IPS DF 6.9 (cell line): ENCODE results near the gene RIN3.
"Not testable (repeated sequence)": the region's sequence is repeated elsewhere in the genome, so short reads cannot be mapped to it uniquely, and the experiment has no call there.

Source experiments
- DNase-seq: peaks from one replicate; pipeline ENCODE4 v3.0.0-alpha.2; 2013; ENCODE audit warnings: low read depth, low spot score
- H3K27ac ChIP-seq: one replicate; pipeline ENCODE4 v1.5.1; 2013; ENCODE audit warnings: low read length, control low read depth
- H3K27me3 ChIP-seq: 2 replicates; pipeline ENCODE4 v1.6.1; 2013; ENCODE audit warnings: mild to moderate bottlenecking, low read length; ENCODE audit not compliant: control insufficient read depth, insufficient read depth
- H3K36me3 ChIP-seq: 2 replicates; pipeline ENCODE4 v1.6.1; 2013; ENCODE audit warnings: low read length; ENCODE audit not compliant: control insufficient read depth, insufficient read depth
- H3K4me1 ChIP-seq: 2 replicates; pipeline ENCODE4 v1.6.1; 2013; ENCODE audit warnings: low read length; ENCODE audit not compliant: control insufficient read depth, insufficient read depth
- H3K4me3 ChIP-seq: 2 replicates; pipeline ENCODE4 v1.5.1; 2013; ENCODE audit warnings: mild to moderate bottlenecking, low read length
- H3K9me3 ChIP-seq: 2 replicates; pipeline ENCODE4 v1.6.1; 2013; ENCODE audit warnings: low read length, inconsistent platforms; ENCODE audit not compliant: control insufficient read depth, insufficient read depth
- WGBS: extraction: QIAGEN DNeasy Blood & Tissue Kit; methylation state at CpG from one replicate; pipeline ENCODE4 v1.1.7; 2013; ENCODE audit warnings: mixed read lengths, missing lambda C conversion rate; ENCODE audit not compliant: insufficient read length, insufficient coverage; 5-methylcytosine and 5-hydroxymethylcytosine counted together

Gene RIN3

DNA sequence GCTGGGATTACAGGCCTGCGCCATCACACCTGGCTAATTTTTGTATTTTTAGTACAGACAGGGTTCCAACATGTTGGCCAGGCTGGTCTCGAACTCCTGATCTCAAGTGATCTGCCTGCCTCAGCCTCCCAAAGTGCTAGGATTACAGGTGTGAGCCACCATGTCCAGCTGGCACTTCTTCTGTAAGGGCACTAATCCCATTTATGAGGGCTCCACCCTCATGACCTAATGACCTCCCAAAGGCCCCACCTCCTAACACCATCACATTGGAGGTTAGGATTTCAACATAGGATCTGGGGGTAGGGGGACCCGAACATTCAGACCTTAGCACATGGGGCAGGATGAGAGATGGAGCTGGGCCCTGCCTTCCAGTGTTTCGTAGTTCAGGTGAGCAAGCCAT is 166.7 kb downstream of the RIN3 start:
- H3K9me3 ChIP-seq, H3K36me3 ChIP-seq, H3K4me3 ChIP-seq, H3K27ac ChIP-seq, H3K27me3 ChIP-seq, H3K4me1 ChIP-seq, DNase-seq: not testable (repeated sequence)
- WGBS = no CpG with 5 or more reads among the region's 4 CpGs

DNA sequence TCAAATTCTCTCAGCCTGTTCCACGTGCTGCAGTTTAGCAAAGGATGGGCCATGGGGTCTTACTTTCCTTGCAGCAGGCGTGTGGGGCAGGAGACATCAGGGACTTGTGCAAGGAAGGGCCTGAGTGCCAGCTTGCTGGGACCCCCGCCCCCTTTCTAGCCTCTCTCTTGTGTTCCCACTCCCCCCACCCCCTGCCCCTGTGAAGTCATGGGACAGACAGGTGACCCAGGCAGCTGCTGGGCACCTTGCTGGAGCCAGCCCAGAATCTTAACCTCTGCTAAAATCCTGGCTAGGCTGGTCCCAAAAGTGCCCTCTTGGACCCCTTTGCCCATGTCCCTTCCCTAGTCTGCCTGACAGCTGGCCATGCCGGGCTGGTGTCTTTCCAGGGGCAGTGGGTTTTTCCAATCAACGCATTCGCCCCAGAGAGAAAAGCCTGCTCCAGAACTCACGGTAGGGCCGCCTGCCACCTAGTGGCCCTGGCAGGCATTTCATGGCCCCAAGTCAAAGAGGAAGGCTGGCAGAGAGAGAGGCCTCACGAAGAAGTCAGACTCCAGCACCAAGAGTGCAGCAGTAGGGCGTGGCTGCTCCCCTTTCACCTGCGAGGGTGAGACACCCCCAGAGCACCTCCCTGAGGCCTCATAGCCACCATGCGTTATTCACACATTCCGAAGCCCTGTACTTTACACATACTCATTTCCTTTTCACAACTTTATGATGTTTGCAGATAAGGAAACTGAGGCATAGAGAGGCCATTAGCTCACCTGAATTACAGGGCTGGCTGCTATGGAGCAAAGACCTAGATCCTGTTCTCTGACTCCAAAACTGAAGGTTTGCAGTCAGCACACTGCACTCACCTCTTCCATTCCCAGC is 167.4 kb downstream of the RIN3 start:
- no peaks in the 10 kb centered on the region for H3K27me3 ChIP-seq
- DNase-seq = no peak
- H3K4me3 ChIP-seq = no peak overlapping the region
- H3K4me1 ChIP-seq = peaks cover 2% of the 10 kb centered on the region; the same call in 1 of the 2 replicates
- no CpG with 5 or more reads among the region's 13 CpGs for WGBS
- H3K9me3 ChIP-seq = no peaks in the 10 kb centered on the region
- H3K27ac ChIP-seq = no peak overlapping the region
- no peaks in the 10 kb centered on the region for H3K36me3 ChIP-seq

DNA sequence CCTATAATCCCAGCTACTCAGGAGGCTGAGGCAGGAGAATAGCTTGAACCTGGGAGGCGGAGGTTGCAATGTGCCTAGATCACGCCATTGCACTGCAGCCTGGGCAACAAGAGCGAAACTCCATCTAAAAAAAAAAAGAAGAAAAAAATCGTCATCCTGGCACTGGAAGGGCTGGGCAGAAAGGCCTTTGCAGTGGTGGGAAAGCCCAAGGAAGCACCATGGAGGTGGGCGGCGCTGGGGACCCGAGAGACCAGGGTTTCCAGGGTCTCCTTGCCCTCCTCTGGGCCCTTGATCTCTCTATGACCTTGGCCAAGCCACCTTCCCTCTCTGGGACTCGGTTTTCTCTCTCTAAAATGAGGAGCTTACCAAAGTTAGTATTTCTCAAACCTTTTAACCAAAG is 169.5 kb downstream of the RIN3 start:
- no CpG with 5 or more reads among the region's 8 CpGs for WGBS

DNA sequence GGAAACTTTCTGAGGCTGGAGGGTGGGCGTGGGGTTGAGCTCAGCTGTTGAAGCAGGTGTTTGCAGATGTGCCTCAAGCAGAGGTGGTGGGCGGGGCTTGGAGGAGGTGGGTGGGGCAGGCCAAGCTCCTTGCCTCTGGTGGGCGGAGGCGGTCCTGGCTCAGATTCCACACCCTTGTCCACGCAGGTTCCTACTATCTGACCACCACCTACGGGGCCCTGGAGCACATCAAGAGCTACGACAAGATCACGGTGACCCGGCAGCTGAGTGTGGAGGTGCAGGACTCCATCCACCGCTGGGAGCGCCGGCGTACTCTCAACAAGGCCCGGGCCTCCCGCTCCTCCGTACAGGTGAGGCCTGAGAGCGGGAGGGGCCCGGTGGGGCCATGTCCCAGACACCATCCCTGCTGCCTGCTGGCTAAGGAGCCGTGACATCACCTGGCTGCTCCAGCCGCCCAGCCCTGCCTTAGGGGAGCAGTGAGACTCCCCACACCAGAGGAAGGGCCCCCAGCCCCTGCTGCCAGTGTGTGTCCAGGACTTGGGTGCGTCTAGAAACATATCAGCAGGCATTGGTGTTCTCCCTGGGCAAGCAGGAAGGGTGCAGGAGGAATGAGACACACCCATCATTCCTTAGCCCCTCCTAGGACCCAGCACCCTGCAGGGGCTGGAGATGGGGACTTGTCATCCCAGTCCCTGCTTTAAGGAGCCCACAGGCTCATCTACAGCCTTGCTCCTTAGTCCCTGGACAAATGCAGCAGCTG is 171.4 kb downstream of the RIN3 start:
- H3K4me3 ChIP-seq = no peak overlapping the region
- no peaks in the 10 kb centered on the region; the same call in 1 of the 2 replicates for H3K36me3 ChIP-seq
- DNase-seq = no peak
- H3K27ac ChIP-seq = no peak overlapping the region
- H3K27me3 ChIP-seq = peaks cover 8% of the 10 kb centered on the region; the same call in 1 of the 2 replicates
- no peaks in the 10 kb centered on the region for H3K9me3 ChIP-seq
- no CpG with 5 or more reads among the region's 21 CpGs for WGBS
- H3K4me1 ChIP-seq = peaks cover 7% of the 10 kb centered on the region

More for the DNA sequence above, 169.5 kb downstream of the RIN3 start:
- Histone ChIP-seq H3K4me3 (no peak overlapping the region), H3K36me3 (no peaks in the 10 kb centered on the region; the same call in 1 of the 2 replicates), H3K27me3 (peaks cover 8% of the 10 kb centered on the region; the same call in 1 of the 2 replicates), H3K4me1 (peaks cover 7% of the 10 kb centered on the region), H3K27ac (no peak overlapping the region), H3K9me3 (no peaks in the 10 kb centered on the region)
- no peak for DNase-seq

DNA sequence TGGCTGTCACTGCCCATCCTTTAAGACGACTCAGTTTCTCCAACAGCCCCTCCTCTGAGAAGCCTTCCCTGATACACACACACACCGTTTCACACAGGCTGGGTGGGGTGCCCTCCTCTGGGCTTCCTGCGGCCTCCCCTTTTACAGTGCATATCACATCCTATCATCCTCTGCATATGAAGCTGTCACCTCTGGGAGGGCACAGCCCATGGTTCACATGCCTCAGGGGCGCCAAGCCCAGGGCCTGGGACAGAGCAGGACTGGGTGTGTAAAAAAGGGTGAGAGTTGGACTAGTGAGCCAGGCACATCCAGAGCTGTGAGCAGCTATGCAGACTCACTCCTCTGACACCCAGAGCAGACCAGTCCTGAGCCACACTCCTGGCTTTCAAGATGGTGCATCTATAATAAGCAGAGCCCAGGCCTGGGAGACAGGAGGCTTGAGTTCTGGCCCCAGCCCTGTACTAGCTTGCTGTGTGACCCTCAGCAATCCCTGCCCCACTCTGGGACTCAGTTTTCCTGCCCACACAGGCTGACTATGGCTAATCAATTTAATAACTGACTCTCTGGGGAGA is 172.3 kb downstream of the RIN3 start:
- DNase-seq = no peak
- H3K27ac ChIP-seq = no peak overlapping the region
- no peaks in the 10 kb centered on the region; the same call in 1 of the 2 replicates for H3K36me3 ChIP-seq
- no CpG with 5 or more reads among the region's 4 CpGs for WGBS
- peaks cover 8% of the 10 kb centered on the region; the same call in 1 of the 2 replicates for H3K27me3 ChIP-seq
- no peak overlapping the region for H3K4me3 ChIP-seq
- H3K4me1 ChIP-seq = peaks cover 7% of the 10 kb centered on the region
- H3K9me3 ChIP-seq = no peaks in the 10 kb centered on the region

DNA sequence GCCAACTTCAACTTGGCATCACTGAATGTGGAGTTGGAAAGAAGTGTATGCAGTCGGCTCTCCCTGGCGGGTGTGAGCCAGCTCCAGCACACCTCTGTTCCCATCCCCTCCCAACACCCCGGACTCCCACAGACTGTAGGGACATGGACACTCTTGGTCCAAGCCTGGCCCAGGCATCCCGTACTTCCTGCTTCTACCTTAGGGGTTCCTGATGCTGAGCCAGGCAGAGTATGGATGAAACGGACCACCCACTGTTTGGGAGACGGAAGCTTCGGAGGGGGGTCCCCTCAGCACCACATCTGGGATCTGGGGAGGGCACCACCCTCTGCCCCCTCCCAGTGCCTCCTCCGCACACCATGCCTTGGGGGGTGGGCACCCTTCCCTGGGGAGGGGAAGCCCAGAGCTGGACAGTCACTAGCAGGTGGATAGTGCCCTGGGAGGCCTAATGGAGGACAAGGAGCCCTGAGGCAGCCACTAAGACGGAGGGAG is 172.9 kb downstream of the RIN3 start:
- Histone ChIP-seq H3K9me3 (no peaks in the 10 kb centered on the region), H3K4me3 (no peak overlapping the region), H3K36me3 (no peaks in the 10 kb centered on the region; the same call in 1 of the 2 replicates), H3K4me1 (peaks cover 5% of the 10 kb centered on the region), H3K27me3 (peaks cover 8% of the 10 kb centered on the region; the same call in 1 of the 2 replicates), H3K27ac (no peak overlapping the region)
- no CpG with 5 or more reads among the region's 9 CpGs for WGBS
- no peak for DNase-seq

GRCh38 chr14:92686900-92687427 is 173.4 kb downstream of the RIN3 start:
- Histone ChIP-seq H3K9me3 (no peaks in the 10 kb centered on the region), H3K36me3 (no peaks in the 10 kb centered on the region; the same call in 1 of the 2 replicates), H3K4me1 (peaks cover 5% of the 10 kb centered on the region), H3K27me3 (peaks cover 8% of the 10 kb centered on the region; the same call in 1 of the 2 replicates), H3K4me3 (peak overlapping the region; percentile 43; the same call in 1 of the 2 replicates), H3K27ac (no peak overlapping the region)
- no peak for DNase-seq
- no CpG with 5 or more reads among the region's 45 CpGs for WGBS

DNA sequence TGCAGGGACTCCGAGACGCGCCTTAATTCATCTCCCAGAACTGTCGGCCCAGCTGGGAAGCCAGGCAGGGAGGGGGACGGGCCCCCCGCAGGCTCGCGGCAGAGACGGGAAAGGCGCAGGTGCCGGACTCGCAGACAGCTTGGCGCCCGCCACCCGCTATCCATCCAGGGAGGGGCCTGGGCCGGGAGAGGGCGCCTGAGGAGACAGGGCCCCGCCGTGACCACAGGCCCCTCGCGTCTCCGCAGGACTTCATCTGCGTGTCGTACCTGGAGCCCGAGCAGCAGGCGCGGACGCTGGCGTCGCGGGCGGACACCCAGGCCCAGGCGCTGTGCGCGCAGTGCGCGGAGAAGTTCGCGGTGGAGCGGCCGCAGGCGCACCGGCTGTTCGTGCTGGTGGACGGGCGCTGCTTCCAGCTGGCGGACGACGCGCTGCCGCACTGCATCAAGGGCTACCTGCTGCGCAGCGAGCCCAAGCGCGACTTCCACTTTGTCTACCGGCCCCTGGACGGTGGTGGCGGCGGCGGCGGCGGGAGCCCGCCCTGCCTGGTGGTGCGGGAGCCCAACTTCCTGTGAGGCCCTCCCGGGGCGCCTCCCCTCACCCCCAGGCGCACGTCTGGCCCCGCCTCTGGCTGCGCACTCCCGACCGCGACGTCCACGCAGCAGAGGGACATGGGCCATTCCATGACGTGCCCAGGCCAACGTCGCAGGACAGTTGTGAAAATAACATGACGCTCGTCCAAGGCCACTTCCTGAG is 174.3 kb downstream of the RIN3 start:
- H3K4me1 ChIP-seq = peaks cover 5% of the 10 kb centered on the region
- no CpG with 5 or more reads among the region's 80 CpGs for WGBS
- DNase-seq = no peak
- no peaks in the 10 kb centered on the region; the same call in 1 of the 2 replicates for H3K36me3 ChIP-seq
- no peaks in the 10 kb centered on the region for H3K9me3 ChIP-seq
- H3K4me3 ChIP-seq = peak overlapping the region; percentile 43; the same call in 1 of the 2 replicates
- no peak overlapping the region for H3K27ac ChIP-seq
- peaks cover 8% of the 10 kb centered on the region; the same call in 1 of the 2 replicates for H3K27me3 ChIP-seq

- H3K27ac ChIP-seq = no peak overlapping the region
- no peak for DNase-seq
Measured at GRCh38 chr14:92688434-92689375, 175.1 kb downstream of the RIN3 start.

More at GRCh38 chr14:92688434-92689375, 175.1 kb downstream of the RIN3 start:
- Histone ChIP-seq H3K36me3 (no peaks in the 10 kb centered on the region; the same call in 1 of the 2 replicates), H3K4me1 (peaks cover 5% of the 10 kb centered on the region), H3K27me3 (peaks cover 8% of the 10 kb centered on the region; the same call in 1 of the 2 replicates), H3K9me3 (no peaks in the 10 kb centered on the region), H3K4me3 (no peak overlapping the region)
- no CpG with 5 or more reads among the region's 30 CpGs for WGBS
